ENCODE data around the gene MMP3.

DNA sequence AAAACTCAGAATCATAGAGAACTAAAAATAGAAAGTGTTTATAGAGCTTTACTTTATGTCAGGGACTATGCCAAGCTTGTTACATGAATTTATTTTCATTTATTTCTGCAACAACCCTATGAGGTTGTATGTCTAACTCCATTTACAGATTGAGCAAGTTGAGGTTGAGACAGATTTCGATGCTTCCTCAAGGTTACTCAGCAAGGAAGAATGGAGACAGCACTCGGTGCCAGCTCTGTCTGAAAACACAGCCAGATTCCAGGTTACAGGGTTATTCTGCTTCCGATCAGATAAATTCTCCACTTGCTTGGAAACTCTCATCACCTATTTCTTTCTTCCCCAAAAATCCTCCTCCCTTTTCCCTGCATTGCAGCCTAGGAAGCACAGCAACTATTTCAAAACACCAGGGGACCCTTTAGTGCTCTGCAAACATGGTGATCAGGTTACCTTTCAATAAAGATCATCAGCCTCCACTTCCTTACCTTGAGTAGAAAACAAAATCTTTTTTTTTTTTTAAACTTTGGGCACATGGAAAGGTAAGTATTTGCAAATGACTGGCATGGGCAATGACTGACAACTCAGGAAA is 7.0 kb downstream of the MMP3 start:
- TF ChIP-seq CTCF (IDR thresholded peaks at IDR 0.05; ENCODE audit: borderline replicate concordance, extremely low read depth, low read length, poor library complexity, severe bottlenecking) (no peak), EZH2 (IDR thresholded peaks at IDR 0.05; ENCODE audit: borderline replicate concordance, low read depth, low read length, severe bottlenecking) (no peak)

All from DND-41 (cell line).